DOHH2 (cell line): ENCODE results near the gene PTGR3.

Experiments
- H3F3A ChIP-seq: fragments of 200-600 bp; sonication (generic), shearing (Covaris generic); 2 replicates; pipeline ENCODE4 v1.6.0; 2016; ENCODE audit warnings: antibody characterized with exemption, mild to moderate bottlenecking; ENCODE audit not compliant: control insufficient read depth, insufficient read depth
- H3K27ac ChIP-seq: fragments of 200-600 bp; sonication (generic); 2 replicates; pipeline ENCODE4 v1.5.1; 2014; ENCODE audit warnings: low read depth, mild to moderate bottlenecking, low read length, moderate library complexity
- H3K27me3 ChIP-seq: fragments of 200-600 bp; sonication (generic); 2 replicates; pipeline ENCODE4 v1.6.1; 2014; ENCODE audit warnings: mild to moderate bottlenecking, low read length, mixed read lengths; ENCODE audit not compliant: control insufficient read depth
- H3K36me3 ChIP-seq: fragments of 200-600 bp; sonication (generic); 2 replicates; pipeline ENCODE4 v1.6.1; 2014; ENCODE audit warnings: mild to moderate bottlenecking, low read length, moderate library complexity, mixed read lengths; ENCODE audit not compliant: control insufficient read depth
- H3K4me1 ChIP-seq: fragments of 200-600 bp; sonication (generic); 2 replicates; pipeline ENCODE4 v1.6.1; 2014; ENCODE audit warnings: mild to moderate bottlenecking, low read length, mixed read lengths; ENCODE audit not compliant: control insufficient read depth
- H3K4me2 ChIP-seq: fragments of 200-600 bp; sonication (generic); 2 replicates; pipeline ENCODE4 v1.6.0; 2014; ENCODE audit warnings: mild to moderate bottlenecking, low read length, moderate library complexity
- H3K4me3 ChIP-seq: fragments of 200-600 bp; sonication (generic); 2 replicates; pipeline ENCODE4 v1.5.1; 2014; ENCODE audit warnings: mild to moderate bottlenecking, low read length, mixed read lengths
- H3K79me2 ChIP-seq: fragments of 200-600 bp; sonication (generic); 2 replicates; pipeline ENCODE4 v1.6.1; 2014; ENCODE audit warnings: mild to moderate bottlenecking, low read length, mixed read lengths; ENCODE audit not compliant: control insufficient read depth
- H3K9me2 ChIP-seq: fragments of 200-600 bp; sonication (generic); replicated peaks from 2 replicates; pipeline ENCODE4 v1.6.1; 2014; ENCODE audit warnings: mild to moderate bottlenecking, low read length, mixed read lengths; ENCODE audit not compliant: control insufficient read depth
- H3K9me3 ChIP-seq: fragments of 200-600 bp; sonication (generic); 2 replicates; pipeline ENCODE4 v1.6.1; 2014; ENCODE audit warnings: antibody characterized with exemption, low read length, mixed read lengths; ENCODE audit not compliant: control insufficient read depth, insufficient read depth
- H4K20me1 ChIP-seq: fragments of 200-600 bp; sonication (generic); 2 replicates; pipeline ENCODE4 v1.6.0; 2014; ENCODE audit warnings: low read depth, mild to moderate bottlenecking, antibody characterized with exemption, low read length, moderate library complexity; ENCODE audit not compliant: control insufficient read depth, insufficient read depth
- CTCF ChIP-seq: fragments of 200-600 bp; sonication (generic); IDR thresholded peaks from one replicate; pipeline ENCODE4 v1.5.1; 2014; ENCODE audit warnings: antibody characterized with exemption, mild to moderate bottlenecking, low read depth, low read length; ENCODE audit not compliant: poor library complexity, severe bottlenecking
- EZH2phosphoT487 ChIP-seq: fragments of 200-600 bp; sonication (generic); IDR thresholded peaks from 2 replicates; pipeline ENCODE4 v1.6.1; 2017; ENCODE audit warnings: borderline replicate concordance, mild to moderate bottlenecking, antibody characterized with exemption, low read length, moderate library complexity, mixed read lengths

PTGR3 gene

GRCh38 chr18:75249672-75250470, 40.9 kb upstream of the PTGR3 start:
- H3K79me2 ChIP-seq, result peaks cover 63% of the 10 kb centered on the region
- H3K27ac ChIP-seq, result no peak overlapping the region
- H3K27me3 ChIP-seq, result no peaks in the 10 kb centered on the region

GRCh38 chr18:75249175-75249518, 40.2 kb upstream of the PTGR3 start:
- Histone ChIP-seq H3K36me3 (no peaks in the 10 kb centered on the region), H3F3A (no peaks in the 10 kb centered on the region; the same call in 1 of the 2 replicates), H3K4me1 (peaks cover 20% of the 10 kb centered on the region), H3K4me3 (no peak overlapping the region), H3K9me2 (no peaks in the 10 kb centered on the region), H3K27me3 (no peaks in the 10 kb centered on the region), H3K4me2 (no peak overlapping the region), H3K9me3 (peaks cover 9% of the 10 kb centered on the region; the same call in 1 of the 2 replicates), H4K20me1 (no peaks in the 10 kb centered on the region), H3K27ac (no peak overlapping the region), H3K79me2 (peaks cover 66% of the 10 kb centered on the region)
- TF ChIP-seq EZH2phosphoT487 (no peak), CTCF (no peak)

More at GRCh38 chr18:75249672-75250470, 40.9 kb upstream of the PTGR3 start:
- Histone ChIP-seq H3K4me1 (peaks cover 20% of the 10 kb centered on the region), H3K9me2 (no peaks in the 10 kb centered on the region), H3K4me2 (no peak overlapping the region), H3K36me3 (no peaks in the 10 kb centered on the region), H3F3A (no peaks in the 10 kb centered on the region; the same call in 1 of the 2 replicates), H3K4me3 (no peak overlapping the region), H4K20me1 (no peaks in the 10 kb centered on the region), H3K9me3 (peaks cover 9% of the 10 kb centered on the region; the same call in 1 of the 2 replicates)
- TF ChIP-seq CTCF (no peak), EZH2phosphoT487 (no peak)

- Histone ChIP-seq H3K9me3 (peaks cover 9% of the 10 kb centered on the region; the same call in 1 of the 2 replicates), H3K79me2 (peaks cover 66% of the 10 kb centered on the region), H3K36me3 (no peaks in the 10 kb centered on the region), H3F3A (no peaks in the 10 kb centered on the region; the same call in 1 of the 2 replicates), H3K9me2 (no peaks in the 10 kb centered on the region), H4K20me1 (no peaks in the 10 kb centered on the region), H3K4me2 (peak overlapping the region; percentile 55; the same call in 1 of the 2 replicates), H3K27me3 (no peaks in the 10 kb centered on the region), H3K4me3 (no peak overlapping the region), H3K4me1 (peaks cover 20% of the 10 kb centered on the region), H3K27ac (no peak overlapping the region)
- TF ChIP-seq EZH2phosphoT487 (no peak), CTCF (no peak)
Measured at GRCh38 chr18:75248426-75249174, 39.7 kb upstream of the PTGR3 start.
